Smooth muscle cell of the brain vasculature (primary cell): ENCODE data around the gene FNDC3B.

Source experiments
- DNase-seq: peaks from one replicate; pipeline ENCODE4 v3.0.0-alpha.2; 2012; ENCODE audit warnings: low read depth, low spot score

Gene FNDC3B

GRCh38 chr3:172391592-172392302, 352.4 kb downstream of the FNDC3B start:
- DNase-seq: no peak

- DNase-seq: no peak
These were observed 355.3 kb downstream of the FNDC3B start for GRCh38 chr3:172394692-172395091.

DNA sequence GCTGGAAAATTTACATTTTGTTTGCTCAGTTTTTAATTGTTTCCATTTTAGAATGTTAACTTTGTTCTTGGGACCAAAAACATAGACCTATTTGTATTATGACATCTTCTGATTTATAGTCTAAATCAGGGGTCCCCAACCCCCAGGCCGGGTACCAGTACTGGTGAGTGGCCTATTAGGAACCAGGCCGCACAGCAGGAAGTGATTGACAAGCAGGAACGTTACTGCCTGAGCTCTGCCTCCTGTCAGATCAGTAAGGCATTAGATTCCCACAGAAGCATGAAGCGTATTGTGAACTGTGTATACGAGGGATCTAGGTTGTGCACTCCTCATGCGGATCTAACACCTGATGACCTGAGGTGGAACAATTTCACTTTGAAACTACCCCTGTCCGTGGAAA, 357.0 kb downstream of the FNDC3B start:
- DNase-seq: no peak

DNA sequence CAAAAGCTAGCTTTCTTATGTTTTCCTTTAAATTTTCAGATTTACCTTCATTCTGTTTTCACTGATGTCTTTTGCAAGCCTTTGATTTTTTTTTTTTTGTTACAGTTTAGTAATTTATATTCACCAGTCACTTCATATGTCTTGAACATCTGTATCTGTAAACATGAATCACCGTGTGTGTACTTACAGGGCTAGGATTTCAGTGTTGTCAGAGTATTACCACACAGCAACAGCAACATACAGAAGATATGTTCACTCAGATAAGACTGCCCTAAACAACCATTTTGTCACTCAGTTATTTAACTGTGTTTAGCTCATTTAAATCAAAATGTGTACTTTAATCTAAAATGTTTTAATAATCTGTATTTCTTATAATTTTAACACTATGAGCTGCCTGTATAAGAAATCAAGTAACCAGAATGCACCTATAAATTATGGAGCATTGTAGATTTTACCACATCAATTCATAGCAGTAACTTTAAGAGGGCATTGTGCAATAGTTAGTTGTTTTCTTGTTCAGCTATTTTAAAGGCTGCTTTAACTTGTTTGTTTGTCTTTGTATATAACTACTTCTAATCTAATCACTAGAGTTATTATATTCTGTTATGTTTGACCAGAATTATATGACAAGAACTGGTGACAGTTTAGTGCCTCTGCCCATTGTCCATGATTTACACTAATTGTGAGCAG, 358.5 kb downstream of the FNDC3B start:
- DNase-seq: no peak

GRCh38 chr3:172398484-172398883, 359.1 kb downstream of the FNDC3B start:
- DNase-seq: no peak

DNA sequence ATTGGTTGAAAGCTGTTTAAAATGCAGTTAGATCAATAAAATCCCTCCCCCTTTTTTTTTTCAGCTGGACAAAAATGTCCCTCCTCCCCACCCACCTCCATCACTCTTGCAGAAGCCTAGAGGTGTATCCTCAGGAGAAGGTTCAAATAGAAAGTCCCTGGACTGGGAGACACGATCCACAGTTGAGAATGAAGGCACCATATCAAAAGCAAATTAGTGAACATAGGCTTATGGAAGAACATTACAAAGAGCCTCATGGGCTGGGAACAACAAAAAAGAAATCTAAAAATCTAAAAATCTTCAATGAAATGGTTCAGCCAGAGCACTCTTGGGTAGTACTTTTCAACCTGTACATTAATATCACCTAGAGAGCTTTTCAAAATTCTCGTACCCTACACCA, 362.7 kb downstream of the FNDC3B start:
- no peak for DNase-seq

DNA sequence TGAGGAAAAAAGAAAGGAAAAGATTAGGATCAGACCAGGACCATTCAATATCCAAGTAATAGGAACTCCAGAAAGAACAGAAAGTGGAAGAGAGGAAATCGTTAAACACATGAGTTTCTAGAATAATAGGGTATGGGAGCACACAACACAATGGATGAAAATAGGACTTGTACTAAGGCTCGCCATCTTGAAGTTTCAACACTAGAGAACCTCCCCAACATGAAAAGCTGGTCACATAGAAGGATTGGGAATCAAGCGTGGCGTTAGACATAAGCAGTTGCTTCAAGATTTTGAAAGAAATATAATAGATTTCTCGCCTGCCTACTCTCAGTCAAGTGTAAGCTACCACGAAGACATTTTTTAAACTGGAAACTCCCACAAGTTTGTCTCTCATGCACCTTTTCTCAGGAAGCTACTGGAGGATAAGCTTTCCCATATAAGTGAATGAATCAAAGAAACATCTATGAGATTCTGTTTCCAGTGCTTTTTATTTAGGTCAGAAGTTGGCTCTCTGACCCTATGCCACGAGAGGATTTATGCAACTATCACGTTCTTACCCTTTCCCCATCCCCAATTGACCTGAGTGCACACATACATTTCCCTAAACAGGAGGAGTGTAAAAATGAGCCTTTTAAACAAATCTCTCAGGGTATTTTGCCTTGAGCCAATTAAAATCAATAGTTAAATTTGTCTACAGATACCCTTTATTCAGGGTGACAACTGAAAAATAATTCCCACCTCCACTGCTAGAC, 363.7 kb downstream of the FNDC3B start:
- DNase-seq: no peak

DNA sequence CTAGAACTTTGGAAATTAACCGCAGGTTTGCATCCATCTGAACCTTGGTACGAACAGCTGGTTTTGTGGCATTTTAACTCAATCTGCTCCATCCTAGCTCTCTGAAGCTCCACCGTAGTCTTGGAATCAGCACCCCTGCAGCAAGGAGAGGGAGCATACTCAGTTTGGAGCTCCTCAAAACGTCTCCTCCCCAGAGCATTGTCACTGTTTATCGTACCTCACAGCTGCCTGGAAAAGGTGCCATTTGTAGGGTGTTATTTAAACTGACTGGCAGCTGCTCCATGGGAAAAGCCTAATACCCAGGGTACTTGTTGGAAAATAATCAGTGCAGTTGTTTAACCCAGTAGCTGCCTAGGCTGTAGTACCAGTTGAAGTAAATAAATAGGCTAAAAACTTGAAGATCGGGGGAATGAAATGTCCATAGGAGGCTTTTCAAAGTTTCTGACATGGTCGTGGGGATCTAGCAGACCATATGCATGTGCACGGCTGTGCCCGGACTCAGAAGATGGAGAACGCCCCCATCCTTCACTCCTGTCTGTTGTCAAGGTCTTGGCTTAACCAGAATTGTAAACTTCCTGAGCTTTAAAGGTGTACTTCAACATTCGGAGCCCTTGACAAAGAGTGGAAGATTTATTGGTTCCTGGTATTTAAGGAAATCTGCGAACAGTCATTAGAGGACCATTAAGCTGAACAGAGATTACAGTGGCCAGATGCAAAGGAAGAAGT, 365.0 kb downstream of the FNDC3B start:
- no peak for DNase-seq

- DNase-seq: no peak
These were observed 366.5 kb downstream of the FNDC3B start for GRCh38 chr3:172405914-172406313.

- no peak for DNase-seq
These were observed 368.5 kb downstream of the FNDC3B start for GRCh38 chr3:172407872-172408271.

DNA sequence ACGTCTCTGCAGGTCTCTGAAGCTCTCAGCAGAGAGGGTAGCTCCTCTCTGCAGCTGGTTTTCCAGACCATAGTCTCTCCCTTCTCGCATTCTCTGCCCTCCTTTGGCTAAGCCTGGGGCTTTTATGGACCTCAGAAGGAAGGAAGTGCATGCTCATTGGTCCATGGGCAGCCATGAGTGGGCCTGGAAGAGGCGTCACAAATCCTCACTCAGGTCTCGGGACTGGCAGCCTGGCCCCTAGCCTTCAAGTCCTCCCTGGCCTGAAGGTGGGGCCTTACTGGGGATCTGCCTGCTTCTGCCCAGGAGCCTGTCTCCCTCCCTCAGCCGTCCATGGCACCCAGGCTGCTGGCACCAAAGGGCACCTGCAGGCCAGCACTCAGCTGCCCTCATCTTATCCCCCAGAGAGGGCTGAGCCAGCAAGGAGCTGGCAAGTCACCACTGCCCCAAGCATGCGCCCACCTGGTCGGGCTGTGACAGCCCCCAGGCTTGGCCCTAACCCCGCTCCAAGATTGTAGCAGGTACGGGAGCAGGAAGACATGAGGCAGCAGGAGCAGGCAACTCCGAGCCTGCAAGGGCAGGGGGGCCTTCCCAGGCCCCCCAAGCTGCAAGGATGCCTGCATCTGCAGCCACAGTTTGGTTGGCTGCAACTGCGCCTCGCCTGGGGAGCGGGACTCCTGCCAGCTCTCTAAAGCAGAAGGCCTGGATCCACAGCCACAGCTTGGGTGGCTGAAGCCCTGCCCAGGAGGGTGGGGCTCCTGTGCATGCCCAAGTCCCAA, 371.5 kb downstream of the FNDC3B start:
- DNase-seq: no peak

- no peak for DNase-seq
These were observed 372.1 kb downstream of the FNDC3B start for GRCh38 chr3:172411478-172411947.

DNA sequence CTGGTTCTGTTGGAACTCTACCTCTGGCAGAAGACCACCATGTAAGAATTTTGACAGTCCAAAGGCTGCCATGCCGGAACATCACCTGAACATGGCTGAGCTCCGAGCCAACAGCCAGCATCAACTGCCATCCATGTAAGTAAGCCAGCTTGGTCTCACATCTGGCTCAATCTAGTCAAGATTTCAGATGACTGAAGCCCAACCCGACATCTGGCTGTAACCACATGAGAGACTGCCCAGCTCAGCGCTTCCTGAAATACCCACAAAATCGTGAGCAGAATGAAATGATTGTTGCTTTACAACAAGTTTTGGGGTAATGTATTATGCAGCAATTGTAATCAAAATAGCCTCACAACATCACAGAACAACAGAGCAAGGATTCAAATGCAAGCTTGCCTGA, 375.9 kb downstream of the FNDC3B start:
- no peak for DNase-seq

GRCh38 chr3:172437713-172438112, 398.3 kb downstream of the FNDC3B start:
- DNase-seq: no peak

DNA sequence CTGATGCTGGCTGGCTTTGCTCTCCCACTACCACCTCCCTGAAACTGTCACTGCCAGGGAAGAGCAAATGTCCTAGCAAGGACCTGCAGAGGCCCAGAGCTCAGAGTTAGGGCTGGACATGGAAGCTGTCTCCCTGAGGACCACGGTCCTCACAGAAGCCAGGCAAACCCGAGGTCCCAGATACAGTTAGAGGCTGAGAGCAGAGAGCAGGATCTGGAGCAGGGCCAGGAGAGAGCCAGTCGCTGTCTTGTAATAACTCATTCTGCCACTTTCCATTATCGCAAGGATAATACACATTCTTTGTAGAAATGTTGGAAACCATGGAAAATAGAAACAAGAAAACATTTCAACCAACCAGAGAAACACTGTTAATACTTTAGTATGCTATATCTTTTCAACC, 398.8 kb downstream of the FNDC3B start:
- no peak for DNase-seq

DNA sequence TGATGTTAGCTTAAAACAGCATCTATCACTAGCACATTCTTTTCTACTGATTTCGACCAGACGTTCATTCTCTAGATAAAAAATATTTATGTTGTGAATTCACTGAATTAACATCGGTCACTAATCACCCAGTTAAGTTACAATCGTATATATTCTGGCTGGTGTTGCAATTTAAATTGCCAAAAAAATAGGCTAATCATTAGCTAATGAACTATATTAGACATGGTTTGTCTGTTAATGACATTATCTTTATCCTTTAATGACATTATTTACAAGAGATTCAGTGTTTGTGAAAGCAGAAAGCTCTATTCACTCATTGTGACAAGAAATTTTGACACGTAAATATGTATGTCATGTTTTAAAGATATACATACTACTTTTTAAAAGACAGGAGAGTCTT, 402.2 kb downstream of the FNDC3B start:
- no peak for DNase-seq

DNA sequence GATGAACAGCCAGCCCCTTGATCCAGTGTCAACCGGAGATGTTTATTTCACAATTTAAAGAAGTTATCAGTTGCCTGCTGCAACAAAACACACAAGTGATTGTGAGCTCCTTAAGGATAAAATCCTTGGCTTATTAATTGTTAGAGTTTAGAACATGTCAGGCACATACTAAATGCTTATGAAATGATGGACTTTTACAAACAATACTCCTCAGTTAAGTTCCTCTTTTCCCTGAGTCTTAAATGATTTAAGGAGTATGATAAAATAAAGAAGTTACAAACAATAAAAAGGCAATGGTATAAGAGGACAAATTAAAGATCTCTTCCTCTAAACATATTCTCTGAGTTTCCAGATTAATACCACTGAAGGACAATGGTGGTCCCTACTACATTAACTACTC, 403.2 kb downstream of the FNDC3B start:
- DNase-seq: no peak

- no peak for DNase-seq
These were observed 405.4 kb downstream of the FNDC3B start for GRCh38 chr3:172444821-172445220.

DNA sequence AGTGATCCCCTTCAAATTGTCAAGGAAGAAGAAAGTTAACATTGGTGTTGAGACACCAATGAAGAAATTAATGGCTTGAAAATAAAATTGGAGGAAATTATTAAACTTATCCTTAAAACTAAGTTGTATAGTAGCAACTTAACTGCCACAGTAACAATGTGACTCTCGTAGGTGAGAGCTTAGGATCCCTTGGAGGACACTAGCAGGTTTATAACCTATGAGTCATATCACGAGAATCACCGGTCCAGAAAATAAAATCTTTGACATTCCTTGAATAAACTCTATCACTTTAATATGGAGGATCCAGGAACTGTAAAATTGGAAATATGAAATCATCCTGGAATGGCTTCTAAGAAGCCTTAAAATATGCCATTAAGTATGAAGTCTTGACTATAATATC, 406.8 kb downstream of the FNDC3B start:
- DNase-seq: no peak

DNA sequence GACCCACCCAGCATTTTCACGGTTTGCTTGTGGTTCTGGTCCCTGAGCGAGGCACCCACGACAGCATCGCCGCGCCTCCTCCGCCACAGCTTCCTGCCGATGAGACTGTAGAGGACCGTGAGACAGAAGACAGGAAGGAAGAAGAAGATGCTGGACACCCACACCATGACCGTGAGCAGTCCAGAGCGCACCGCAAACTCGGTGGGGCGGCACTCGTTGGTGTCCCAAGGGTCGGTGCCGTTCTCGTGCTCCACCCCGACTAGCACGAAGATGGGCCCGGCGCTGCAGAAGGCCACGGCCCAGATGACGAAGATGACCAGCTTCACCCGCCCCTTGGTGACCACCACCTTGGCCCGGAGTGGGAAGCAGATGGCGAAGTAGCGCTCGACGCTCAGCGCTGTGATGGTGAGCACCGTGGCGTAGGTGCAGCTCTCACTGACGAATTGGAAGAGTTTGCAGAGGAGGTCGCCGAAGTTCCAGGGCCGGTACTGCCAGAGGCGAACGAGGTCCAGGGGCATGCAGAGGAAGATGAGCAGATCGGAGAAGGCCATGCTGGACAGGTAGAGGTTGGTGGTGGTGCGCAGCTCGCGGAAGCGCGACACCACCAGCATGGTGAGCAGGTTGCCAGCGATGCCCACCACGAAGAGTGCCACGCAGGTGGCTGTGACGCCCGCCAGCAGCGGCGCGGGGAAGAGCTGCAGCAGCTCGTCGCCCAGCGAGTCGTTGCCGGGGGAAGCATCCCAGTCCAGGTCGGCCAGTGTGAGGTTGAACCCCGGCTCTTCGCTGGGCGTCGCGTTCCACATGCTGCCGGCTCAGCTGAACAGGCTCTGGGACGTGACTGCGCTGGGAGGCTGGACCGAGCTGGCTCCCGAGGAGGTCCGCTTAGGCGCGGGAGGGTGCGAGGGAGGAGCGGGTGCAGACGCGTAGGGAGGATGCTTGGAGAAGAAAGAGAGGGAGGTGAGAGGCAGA, 408.5 kb downstream of the FNDC3B start, which contains the start of gene GHSR:
Gene GHSR, minus strand, starts transcription at position 846 of the 969 bp plus-strand sequence. Its CDS starts 43 bp downstream, at position 803.
- DNase-seq: no peak
